ENCODE measurements around the gene CTRB1.

- TF ChIP-seq CTCF (IDR thresholded peaks at IDR 0.05) (peak in 1 of 6 experiments; percentile 24), POLR2A (IDR thresholded peaks at IDR 0.05) (peak in 1 of 2 donors; percentile 84)
These were observed 47.3 kb downstream of the CTRB1 start for GRCh38 chr16:75265911-75266701.

Measured in thyroid gland (tissue), 4 donors.